ENCODE data around the gene ACBD6. TPM values are rescaled to one million over a fixed set of nuclear protein-coding genes. Genes with fewer than 3 reads are reported as not detected.

The ACBD6 gene
- total and polyA plus RNA-seq, 10 of the 15 experiments (the other 5 are each of a cell fraction or from before 2014, with no cell fraction given), result 15.0 to 67.3 (median 55.0) TPM

DNA sequence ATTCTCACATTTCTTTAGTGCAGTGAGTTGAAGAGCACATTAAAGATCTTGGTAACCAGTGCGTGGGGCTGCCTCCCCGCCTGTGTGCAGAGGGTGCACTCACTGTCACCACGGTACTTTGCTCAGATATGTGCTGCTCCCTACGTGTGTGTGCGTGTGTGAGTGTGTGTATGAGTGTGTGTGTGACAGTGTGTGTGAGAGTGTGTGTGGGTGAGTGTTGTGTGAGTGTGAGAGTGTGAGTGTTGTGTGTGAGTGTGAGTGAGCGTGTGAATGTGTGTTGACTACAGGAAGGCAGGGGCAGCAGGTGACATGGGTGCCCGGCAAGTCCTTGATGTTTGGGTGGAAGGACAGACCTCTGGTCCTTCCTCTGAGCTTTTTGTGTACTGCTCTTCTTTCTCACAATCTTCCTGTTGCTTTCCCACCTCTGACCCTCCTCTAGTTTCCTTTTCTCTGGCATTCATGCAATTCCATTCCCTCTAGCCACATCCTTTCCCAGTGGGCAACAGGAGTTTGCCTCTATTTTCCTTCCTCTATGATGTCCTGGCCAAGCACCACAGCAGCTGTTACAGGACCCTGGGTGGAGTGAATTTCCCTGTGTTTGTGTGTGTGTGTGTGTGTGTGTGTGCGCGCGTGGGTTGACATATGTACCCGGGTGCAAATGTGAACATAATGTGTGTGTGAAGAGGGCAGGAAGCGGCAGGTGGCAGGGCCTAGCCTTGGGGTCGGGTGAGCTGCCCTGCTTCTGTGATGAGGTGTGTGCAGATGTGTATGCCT lies 252.5 kb downstream of the ACBD6 start:
- CTCF ChIA-PET, result interaction anchor here (0.8 to 1.0 kb wide), 3 partner anchors 11 to 289 kb away, joined by 3 to 5 read pairs (median 4); no protein-coding TSS in a partner anchor
- POLR2A ChIA-PET, result no interaction called here
- no peak for FAIRE-seq
- no peaks in the 10 kb centered on the region; the same call in 1 of the 2 replicates for H3K4me1 ChIP-seq (ENCODE audit: control insufficient read depth, insufficient read depth, low read length)
- no peak overlapping the region for H3K4me3 ChIP-seq
- TF ChIP-seq FOS (IDR thresholded peaks at IDR 0.05; ENCODE audit: borderline replicate concordance, extremely low read depth, insufficient read length) (no peak), POU2F2 (IDR thresholded peaks at IDR 0.05; ENCODE audit: borderline replicate concordance, low read depth, low read length) (no peak), NFIC (IDR thresholded peaks at IDR 0.05; ENCODE audit: low read depth, low read length) (no peak), RBBP5 (conservative IDR thresholded peaks at IDR 0.05) (no peak), SUZ12 (IDR thresholded peaks at IDR 0.05; ENCODE audit: unreplicated experiment) (no peak), TCF3 (IDR thresholded peaks at IDR 0.05; ENCODE audit: borderline replicate concordance, insufficient read depth, low read depth, low read length) (0 out of 2 replicates have a peak, but pooled peaks have one; percentile 13), TCF7 (IDR thresholded peaks at IDR 0.05; ENCODE audit: borderline replicate concordance) (no peak), NR2C1 (IDR thresholded peaks at IDR 0.05) (no peak)
- TF ChIP-seq, protein P1, sequence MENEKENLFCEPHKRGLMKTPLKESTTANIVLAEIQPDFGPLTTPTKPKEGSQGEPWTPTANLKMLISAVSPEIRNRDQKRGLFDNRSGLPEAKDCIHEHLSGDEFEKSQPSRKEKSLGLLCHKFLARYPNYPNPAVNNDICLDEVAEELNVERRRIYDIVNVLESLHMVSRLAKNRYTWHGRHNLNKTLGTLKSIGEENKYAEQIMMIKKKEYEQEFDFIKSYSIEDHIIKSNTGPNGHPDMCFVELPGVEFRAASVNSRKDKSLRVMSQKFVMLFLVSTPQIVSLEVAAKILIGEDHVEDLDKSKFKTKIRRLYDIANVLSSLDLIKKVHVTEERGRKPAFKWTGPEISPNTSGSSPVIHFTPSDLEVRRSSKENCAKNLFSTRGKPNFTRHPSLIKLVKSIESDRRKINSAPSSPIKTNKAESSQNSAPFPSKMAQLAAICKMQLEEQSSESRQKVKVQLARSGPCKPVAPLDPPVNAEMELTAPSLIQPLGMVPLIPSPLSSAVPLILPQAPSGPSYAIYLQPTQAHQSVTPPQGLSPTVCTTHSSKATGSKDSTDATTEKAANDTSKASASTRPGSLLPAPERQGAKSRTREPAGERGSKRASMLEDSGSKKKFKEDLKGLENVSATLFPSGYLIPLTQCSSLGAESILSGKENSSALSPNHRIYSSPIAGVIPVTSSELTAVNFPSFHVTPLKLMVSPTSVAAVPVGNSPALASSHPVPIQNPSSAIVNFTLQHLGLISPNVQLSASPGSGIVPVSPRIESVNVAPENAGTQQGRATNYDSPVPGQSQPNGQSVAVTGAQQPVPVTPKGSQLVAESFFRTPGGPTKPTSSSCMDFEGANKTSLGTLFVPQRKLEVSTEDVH (IDR thresholded peaks at IDR 0.05; ENCODE audit: low read depth, partially characterized antibody), result no peak
- TF ChIP-seq, protein P2, sequence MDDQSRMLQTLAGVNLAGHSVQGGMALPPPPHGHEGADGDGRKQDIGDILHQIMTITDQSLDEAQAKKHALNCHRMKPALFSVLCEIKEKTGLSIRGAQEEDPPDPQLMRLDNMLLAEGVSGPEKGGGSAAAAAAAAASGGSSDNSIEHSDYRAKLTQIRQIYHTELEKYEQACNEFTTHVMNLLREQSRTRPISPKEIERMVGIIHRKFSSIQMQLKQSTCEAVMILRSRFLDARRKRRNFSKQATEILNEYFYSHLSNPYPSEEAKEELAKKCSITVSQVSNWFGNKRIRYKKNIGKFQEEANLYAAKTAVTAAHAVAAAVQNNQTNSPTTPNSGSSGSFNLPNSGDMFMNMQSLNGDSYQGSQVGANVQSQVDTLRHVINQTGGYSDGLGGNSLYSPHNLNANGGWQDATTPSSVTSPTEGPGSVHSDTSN (IDR thresholded peaks at IDR 0.05; ENCODE audit: insufficient replicate concordance, low read depth, low read length), result peak; percentile 21
- TF ChIP-seq, protein P3, sequence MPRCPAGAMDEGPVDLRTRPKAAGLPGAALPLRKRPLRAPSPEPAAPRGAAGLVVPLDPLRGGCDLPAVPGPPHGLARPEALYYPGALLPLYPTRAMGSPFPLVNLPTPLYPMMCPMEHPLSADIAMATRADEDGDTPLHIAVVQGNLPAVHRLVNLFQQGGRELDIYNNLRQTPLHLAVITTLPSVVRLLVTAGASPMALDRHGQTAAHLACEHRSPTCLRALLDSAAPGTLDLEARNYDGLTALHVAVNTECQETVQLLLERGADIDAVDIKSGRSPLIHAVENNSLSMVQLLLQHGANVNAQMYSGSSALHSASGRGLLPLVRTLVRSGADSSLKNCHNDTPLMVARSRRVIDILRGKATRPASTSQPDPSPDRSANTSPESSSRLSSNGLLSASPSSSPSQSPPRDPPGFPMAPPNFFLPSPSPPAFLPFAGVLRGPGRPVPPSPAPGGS (IDR thresholded peaks at IDR 0.05; ENCODE audit: borderline replicate concordance, insufficient read depth, low read depth, low read length, poor library complexity, severe bottlenecking), result peak; percentile 94
- TF ChIP-seq, protein P4, sequence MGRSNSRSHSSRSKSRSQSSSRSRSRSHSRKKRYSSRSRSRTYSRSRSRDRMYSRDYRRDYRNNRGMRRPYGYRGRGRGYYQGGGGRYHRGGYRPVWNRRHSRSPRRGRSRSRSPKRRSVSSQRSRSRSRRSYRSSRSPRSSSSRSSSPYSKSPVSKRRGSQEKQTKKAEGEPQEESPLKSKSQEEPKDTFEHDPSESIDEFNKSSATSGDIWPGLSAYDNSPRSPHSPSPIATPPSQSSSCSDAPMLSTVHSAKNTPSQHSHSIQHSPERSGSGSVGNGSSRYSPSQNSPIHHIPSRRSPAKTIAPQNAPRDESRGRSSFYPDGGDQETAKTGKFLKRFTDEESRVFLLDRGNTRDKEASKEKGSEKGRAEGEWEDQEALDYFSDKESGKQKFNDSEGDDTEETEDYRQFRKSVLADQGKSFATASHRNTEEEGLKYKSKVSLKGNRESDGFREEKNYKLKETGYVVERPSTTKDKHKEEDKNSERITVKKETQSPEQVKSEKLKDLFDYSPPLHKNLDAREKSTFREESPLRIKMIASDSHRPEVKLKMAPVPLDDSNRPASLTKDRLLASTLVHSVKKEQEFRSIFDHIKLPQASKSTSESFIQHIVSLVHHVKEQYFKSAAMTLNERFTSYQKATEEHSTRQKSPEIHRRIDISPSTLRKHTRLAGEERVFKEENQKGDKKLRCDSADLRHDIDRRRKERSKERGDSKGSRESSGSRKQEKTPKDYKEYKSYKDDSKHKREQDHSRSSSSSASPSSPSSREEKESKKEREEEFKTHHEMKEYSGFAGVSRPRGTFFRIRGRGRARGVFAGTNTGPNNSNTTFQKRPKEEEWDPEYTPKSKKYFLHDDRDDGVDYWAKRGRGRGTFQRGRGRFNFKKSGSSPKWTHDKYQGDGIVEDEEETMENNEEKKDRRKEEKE (IDR thresholded peaks at IDR 0.05), result no peak
- no peak overlapping the region for H2AFZ ChIP-seq (ENCODE audit: control insufficient read depth, low read depth, low read length)
- SMC1A ChIA-PET (ENCODE audit: uncharacterized antibody, unreplicated experiment), result interaction anchor here (0.9 kb wide), 1 partner anchor 228 kb away, joined by 3 read pairs; no protein-coding TSS in a partner anchor
- H3K79me2 ChIP-seq (ENCODE audit: control insufficient read depth, insufficient read depth, low read length), result no peaks in the 10 kb centered on the region
- no peak overlapping the region for H3K9ac ChIP-seq (ENCODE audit: control insufficient read depth, insufficient read depth, low read length)
- H3K27ac ChIP-seq (ENCODE audit: control insufficient read depth, insufficient read depth), result no peak overlapping the region
- H4K20me1 ChIP-seq (ENCODE audit: control insufficient read depth, insufficient read depth), result no peaks in the 10 kb centered on the region
- no peaks in the 10 kb centered on the region for H3K9me3 ChIP-seq (replicated peaks; ENCODE audit: control insufficient read depth, insufficient read depth, low read length)
- no peaks in the 10 kb centered on the region for H3K36me3 ChIP-seq (ENCODE audit: control insufficient read depth in 2 of 2, insufficient read depth in 2 of 2, low read length in 1 of 2)
- RAD21 ChIA-PET (ENCODE audit: unreplicated experiment), result no interaction called here
- no TSS peak for BruUV-seq (replicated peaks)
- ATAC-seq, result no peak
- H3K27me3 ChIP-seq (replicated peaks in 1 of 2; ENCODE audit: control insufficient read depth in 2 of 2, insufficient read depth in 2 of 2, low read length in 1 of 2), result no peaks in the 10 kb centered on the region
- intact Hi-C loops (cut with micrococcal nuclease; ENCODE audit: unreplicated experiment) (no loop called here), in situ Hi-C loops (cut with MboI) (loop anchor here (5.0 kb wide), 2 partner anchors 47 to 232 kb away; no protein-coding TSS in a partner anchor)
- DNase-seq (ENCODE audit: low read depth, low spot score), result no peak
- 80% methylated on average over 13 of the region's 13 CpGs for WGBS (ENCODE audit: insufficient coverage, insufficient replicate concordance, low lambda C conversion rate, missing lambda C conversion rate)
- H3K4me2 ChIP-seq (ENCODE audit: control insufficient read depth, insufficient read depth), result no peak overlapping the region

Measured in GM12878 (cell line).